ENCODE results near the gene STX10. TPM values are rescaled to one million over a fixed set of nuclear protein-coding genes. Genes with fewer than 3 reads are reported as not detected.
A peak's percentile ranks its signal among the peaks of the same experiment; 100 is the strongest.

STX10 gene
- total RNA-seq, 1 donor from 2014 or later: 60.7 TPM

DNA sequence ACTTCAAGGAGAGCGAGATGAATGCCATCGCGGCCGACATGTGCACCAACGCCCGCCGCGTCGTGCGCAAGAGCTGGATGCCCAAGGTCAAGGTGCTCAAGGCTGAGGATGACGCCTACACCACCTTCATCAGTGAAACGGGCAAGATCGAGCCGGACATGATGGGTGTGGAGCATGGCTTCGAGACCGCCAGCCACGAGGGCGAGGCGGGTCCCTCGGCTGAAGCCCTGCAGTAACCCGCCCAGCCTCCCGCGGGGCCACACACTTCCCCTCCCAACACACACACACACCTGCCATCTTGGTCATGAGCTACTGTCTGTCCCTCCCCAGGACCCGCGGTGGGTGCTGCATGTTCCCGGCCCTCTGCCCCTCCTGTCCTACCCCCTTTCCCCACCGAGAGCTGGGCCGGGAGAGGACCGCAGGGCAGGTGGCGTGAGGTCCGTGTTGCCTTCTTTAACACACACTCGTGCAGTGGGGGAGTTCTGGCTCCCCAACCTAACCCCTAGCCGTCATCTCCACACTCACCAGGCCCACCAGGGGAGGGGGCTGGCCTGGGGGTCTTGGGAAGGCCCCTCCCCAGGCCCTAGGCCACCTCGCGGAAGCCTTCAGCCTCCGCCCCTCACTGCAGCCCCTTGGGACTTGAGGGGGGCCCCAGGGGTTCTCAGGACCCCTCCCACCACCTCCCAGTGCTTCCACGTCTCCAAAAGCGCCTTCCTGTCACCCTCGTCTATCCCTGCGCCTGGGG lies 11.8 kb downstream of the STX10 start:
- H3K9me3 Mint-ChIP-seq: no peaks in the 10 kb centered on the region
- H3K36me3 Mint-ChIP-seq (ENCODE audit: low read depth): peaks cover 2% of the 10 kb centered on the region
- H3K27me3 Mint-ChIP-seq (ENCODE audit: low read depth): no peaks in the 10 kb centered on the region
- no peak for DNase-seq (ENCODE audit: low read depth, low spot score)
- no peak overlapping the region for H3K4me3 Mint-ChIP-seq
- TF ChIP-seq CTCF (conservative IDR thresholded peaks at IDR 0.05): no peak
- H3K27ac Mint-ChIP-seq (ENCODE audit: unreplicated experiment): peak overlapping the region; percentile 27
- no peaks in the 10 kb centered on the region for H3K4me1 Mint-ChIP-seq

- DNase-seq (ENCODE audit: low read depth, low spot score): no peak
- Mint-ChIP-seq H3K9me3 (no peaks in the 10 kb centered on the region), H3K36me3 (ENCODE audit: low read depth) (peaks cover 2% of the 10 kb centered on the region), H3K4me3 (no peak overlapping the region), H3K27me3 (ENCODE audit: low read depth) (no peaks in the 10 kb centered on the region), H3K27ac (ENCODE audit: unreplicated experiment) (no peak overlapping the region), H3K4me1 (peaks cover 4% of the 10 kb centered on the region)
- TF ChIP-seq CTCF (conservative IDR thresholded peaks at IDR 0.05): no peak
These were observed 12.8 kb downstream of the STX10 start for GRCh38 chr19:13137290-13137794.

DNA sequence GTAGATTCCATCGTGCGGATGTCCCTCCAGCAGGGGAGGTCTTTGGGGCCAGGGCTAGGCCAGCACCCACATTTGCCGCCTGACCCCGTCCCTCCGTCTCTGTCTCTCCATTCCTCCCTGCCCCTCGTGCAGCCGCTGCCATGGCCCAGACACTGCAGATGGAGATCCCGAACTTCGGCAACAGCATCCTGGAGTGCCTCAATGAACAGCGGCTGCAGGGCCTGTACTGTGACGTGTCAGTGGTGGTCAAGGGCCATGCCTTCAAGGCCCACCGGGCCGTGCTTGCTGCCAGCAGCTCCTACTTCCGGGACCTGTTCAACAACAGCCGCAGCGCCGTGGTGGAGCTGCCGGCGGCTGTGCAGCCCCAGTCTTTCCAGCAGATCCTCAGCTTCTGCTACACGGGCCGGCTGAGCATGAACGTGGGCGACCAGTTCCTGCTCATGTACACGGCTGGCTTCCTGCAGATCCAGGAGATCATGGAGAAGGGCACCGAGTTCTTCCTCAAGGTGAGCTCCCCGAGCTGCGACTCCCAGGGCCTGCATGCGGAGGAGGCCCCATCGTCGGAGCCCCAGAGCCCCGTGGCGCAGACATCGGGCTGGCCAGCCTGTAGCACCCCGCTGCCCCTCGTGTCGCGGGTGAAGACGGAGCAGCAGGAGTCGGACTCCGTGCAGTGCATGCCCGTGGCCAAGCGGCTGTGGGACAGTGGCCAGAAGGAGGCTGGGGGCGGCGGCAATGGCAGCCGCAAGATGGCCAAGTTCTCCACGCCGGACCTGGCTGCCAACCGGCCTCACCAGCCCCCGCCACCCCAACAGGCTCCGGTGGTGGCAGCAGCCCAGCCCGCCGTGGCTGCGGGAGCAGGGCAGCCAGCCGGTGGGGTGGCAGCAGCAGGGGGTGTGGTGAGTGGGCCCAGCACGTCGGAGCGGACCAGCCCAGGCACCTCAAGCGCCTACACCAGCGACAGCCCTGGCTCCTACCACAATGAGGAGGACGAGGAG lies 14.8 kb downstream of the STX10 start:
- Mint-ChIP-seq H3K9me3 (no peaks in the 10 kb centered on the region), H3K27ac (ENCODE audit: unreplicated experiment) (no peak overlapping the region), H3K4me1 (peaks cover 7% of the 10 kb centered on the region), H3K27me3 (ENCODE audit: low read depth) (no peaks in the 10 kb centered on the region), H3K4me3 (no peak overlapping the region), H3K36me3 (ENCODE audit: low read depth) (no peaks in the 10 kb centered on the region)
- DNase-seq (ENCODE audit: low read depth, low spot score): no peak
- TF ChIP-seq CTCF (conservative IDR thresholded peaks at IDR 0.05): no peak

DNA sequence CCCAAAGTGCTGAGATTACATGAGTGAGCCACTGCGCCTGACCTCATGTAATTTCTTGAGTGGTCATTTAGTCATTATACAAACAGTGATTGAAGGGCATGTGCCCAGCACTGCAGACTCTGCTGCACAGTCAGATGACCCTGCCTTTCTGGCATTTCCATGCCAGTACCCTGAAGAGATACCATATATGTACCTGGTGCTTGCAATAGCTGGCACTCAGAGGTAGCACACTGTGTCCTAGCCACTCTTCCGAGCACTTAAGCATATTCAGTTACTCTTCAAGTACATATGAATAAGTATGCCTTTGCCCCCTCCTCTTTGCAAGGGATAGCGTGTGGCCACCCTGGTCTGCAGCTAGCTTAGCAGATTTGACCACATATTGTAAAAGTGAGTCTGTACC lies 15.5 kb downstream of the STX10 start:
- Mint-ChIP-seq H3K9me3 (no peaks in the 10 kb centered on the region), H3K4me3 (no peak overlapping the region), H3K36me3 (ENCODE audit: low read depth) (no peaks in the 10 kb centered on the region), H3K27me3 (ENCODE audit: low read depth) (no peaks in the 10 kb centered on the region), H3K4me1 (peaks cover 7% of the 10 kb centered on the region), H3K27ac (ENCODE audit: unreplicated experiment) (no peak overlapping the region)
- no peak for DNase-seq (ENCODE audit: low read depth, low spot score)
- no peak for TF ChIP-seq CTCF (conservative IDR thresholded peaks at IDR 0.05)

GRCh38 chr19:13133241-13133870 lies 16.8 kb downstream of the STX10 start:
- H3K9me3 Mint-ChIP-seq: no peaks in the 10 kb centered on the region
- no peaks in the 10 kb centered on the region for H3K27me3 Mint-ChIP-seq (ENCODE audit: low read depth)
- no peak overlapping the region for H3K27ac Mint-ChIP-seq (ENCODE audit: unreplicated experiment)
- H3K4me1 Mint-ChIP-seq: peaks cover 11% of the 10 kb centered on the region
- TF ChIP-seq CTCF (conservative IDR thresholded peaks at IDR 0.05): no peak
- no peaks in the 10 kb centered on the region for H3K36me3 Mint-ChIP-seq (ENCODE audit: low read depth)
- H3K4me3 Mint-ChIP-seq: no peak overlapping the region
- DNase-seq (ENCODE audit: low read depth, low spot score): no peak

Data from neural crest cell (in vitro differentiated cells).